ENCODE results near the gene MRPS6.

Gene MRPS6

GRCh38 chr21:34100790-34101189 is 27.4 kb downstream of the MRPS6 start:
- no peak for DNase-seq (ENCODE audit: low read depth)

GRCh38 chr21:34105947-34106541 is 32.7 kb downstream of the MRPS6 start:
- DNase-seq (ENCODE audit: low read depth): no peak

GRCh38 chr21:34107606-34108005 is 34.2 kb downstream of the MRPS6 start:
- DNase-seq (ENCODE audit: low read depth): no peak

- no peak for DNase-seq (ENCODE audit: low read depth)
Measured at GRCh38 chr21:34109075-34109474, 35.7 kb downstream of the MRPS6 start.

- DNase-seq (ENCODE audit: low read depth): no peak
Measured at GRCh38 chr21:34110594-34111202, 37.3 kb downstream of the MRPS6 start.

- DNase-seq (ENCODE audit: low read depth): no peak
Measured at GRCh38 chr21:34112316-34113033, 39.1 kb downstream of the MRPS6 start.

GRCh38 chr21:34113842-34114241 is 40.5 kb downstream of the MRPS6 start:
- DNase-seq (ENCODE audit: low read depth): no peak

- DNase-seq (ENCODE audit: low read depth): no peak
Measured at GRCh38 chr21:34115160-34115559, 41.8 kb downstream of the MRPS6 start.

GRCh38 chr21:34116569-34116968 is 43.2 kb downstream of the MRPS6 start:
- DNase-seq (ENCODE audit: low read depth): no peak

GRCh38 chr21:34120867-34121266 is 47.5 kb downstream of the MRPS6 start:
- DNase-seq (ENCODE audit: low read depth): no peak

GRCh38 chr21:34122047-34122446 is 48.7 kb downstream of the MRPS6 start:
- no peak for DNase-seq (ENCODE audit: low read depth)

- DNase-seq (ENCODE audit: low read depth): no peak
Measured at GRCh38 chr21:34123609-34124008, 50.2 kb downstream of the MRPS6 start.

GRCh38 chr21:34126269-34126668 is 52.9 kb downstream of the MRPS6 start:
- DNase-seq (ENCODE audit: low read depth): no peak

GRCh38 chr21:34126691-34127090 is 53.3 kb downstream of the MRPS6 start:
- no peak for DNase-seq (ENCODE audit: low read depth)

GRCh38 chr21:34128124-34128523 is 54.7 kb downstream of the MRPS6 start:
- DNase-seq (ENCODE audit: low read depth): no peak

GRCh38 chr21:34128674-34129038 is 55.3 kb downstream of the MRPS6 start:
- DNase-seq (ENCODE audit: low read depth): no peak

GRCh38 chr21:34129039-34129891 is 55.9 kb downstream of the MRPS6 start:
- DNase-seq (ENCODE audit: low read depth): no peak

GRCh38 chr21:34129901-34130715 is 56.7 kb downstream of the MRPS6 start:
- DNase-seq (ENCODE audit: low read depth): no peak

GRCh38 chr21:34130716-34130985 is 57.3 kb downstream of the MRPS6 start:
- DNase-seq (ENCODE audit: low read depth): no peak

- DNase-seq (ENCODE audit: low read depth): no peak
Measured at GRCh38 chr21:34131586-34131985, 58.2 kb downstream of the MRPS6 start.

- DNase-seq (ENCODE audit: low read depth): no peak
Measured at GRCh38 chr21:34132202-34132601, 58.8 kb downstream of the MRPS6 start.

- DNase-seq (ENCODE audit: low read depth): no peak
Measured at GRCh38 chr21:34132926-34133325, 59.5 kb downstream of the MRPS6 start.
